ENCODE data around the gene ATP6V1B1.

Gene ATP6V1B1

GRCh38 chr2:70987386-70987785 lies 51.7 kb downstream of the ATP6V1B1 start:
- TF ChIP-seq CTCF (IDR thresholded peaks at IDR 0.05; ENCODE audit: low read depth, low read length) = no peak
- TF ChIP-seq MYC (IDR thresholded peaks at IDR 0.05; ENCODE audit: low read depth, low read length) = no peak
- TF ChIP-seq POLR2A (IDR thresholded peaks at IDR 0.05; ENCODE audit: extremely low read depth, insufficient read length) = no peak
- TF ChIP-seq, protein P1, sequence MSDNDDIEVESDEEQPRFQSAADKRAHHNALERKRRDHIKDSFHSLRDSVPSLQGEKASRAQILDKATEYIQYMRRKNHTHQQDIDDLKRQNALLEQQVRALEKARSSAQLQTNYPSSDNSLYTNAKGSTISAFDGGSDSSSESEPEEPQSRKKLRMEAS (IDR thresholded peaks at IDR 0.05; ENCODE audit: low read depth, low read length) = no peak

GRCh38 chr2:70988151-70988550 lies 52.5 kb downstream of the ATP6V1B1 start:
- H3K4me3 ChIP-seq (ENCODE audit: low read depth, low read length) = no peak overlapping the region
- TF ChIP-seq MYC (IDR thresholded peaks at IDR 0.05; ENCODE audit: low read depth, low read length) (no peak), POLR2A (IDR thresholded peaks at IDR 0.05; ENCODE audit: extremely low read depth, insufficient read length) (no peak), CTCF (IDR thresholded peaks at IDR 0.05; ENCODE audit: low read depth, low read length) (no peak)
- TF ChIP-seq, protein P1 (IDR thresholded peaks at IDR 0.05; ENCODE audit: low read depth, low read length) = no peak
- no peak for DNase-seq (ENCODE audit: low read depth)

More at GRCh38 chr2:70987386-70987785, 51.7 kb downstream of the ATP6V1B1 start:
- no peak overlapping the region for H3K4me3 ChIP-seq (ENCODE audit: low read depth, low read length)
- DNase-seq (ENCODE audit: low read depth) = no peak

- no peak for DNase-seq (ENCODE audit: low read depth)
- TF ChIP-seq POLR2A (IDR thresholded peaks at IDR 0.05; ENCODE audit: extremely low read depth, insufficient read length) (no peak), CTCF (IDR thresholded peaks at IDR 0.05; ENCODE audit: low read depth, low read length) (no peak), MYC (IDR thresholded peaks at IDR 0.05; ENCODE audit: low read depth, low read length) (no peak)
- TF ChIP-seq, protein P1 (IDR thresholded peaks at IDR 0.05; ENCODE audit: low read depth, low read length) = no peak
- no peak overlapping the region for H3K4me3 ChIP-seq (ENCODE audit: low read depth, low read length)
Measured at GRCh38 chr2:70988726-70989648, 53.3 kb downstream of the ATP6V1B1 start.

DNA sequence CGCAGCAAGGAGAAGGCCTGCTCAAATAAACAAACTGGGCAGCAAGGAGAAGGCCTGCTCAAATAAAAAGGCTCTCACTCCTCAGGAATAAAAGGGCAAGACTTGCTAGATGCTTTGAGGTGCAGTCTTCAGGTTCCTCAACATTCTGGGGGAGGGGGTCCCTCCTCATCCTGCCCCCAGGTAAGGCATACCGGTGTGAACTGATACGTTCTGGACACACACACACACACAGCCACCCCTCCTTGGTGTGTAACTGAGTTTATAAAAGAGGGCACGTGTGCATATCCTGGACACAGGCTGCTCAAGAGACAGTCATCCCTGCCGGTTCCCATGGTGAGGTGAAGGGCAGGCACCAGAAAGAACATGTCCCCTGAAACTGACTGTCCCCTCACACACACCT lies 54.5 kb downstream of the ATP6V1B1 start:
- no peak for TF ChIP-seq CTCF (IDR thresholded peaks at IDR 0.05; ENCODE audit: low read depth, low read length)
- TF ChIP-seq, protein P1 (IDR thresholded peaks at IDR 0.05; ENCODE audit: low read depth, low read length) = no peak
- TF ChIP-seq MYC (IDR thresholded peaks at IDR 0.05; ENCODE audit: low read depth, low read length) = no peak
- no peak for TF ChIP-seq POLR2A (IDR thresholded peaks at IDR 0.05; ENCODE audit: extremely low read depth, insufficient read length)
- no peak overlapping the region for H3K4me3 ChIP-seq (ENCODE audit: low read depth, low read length)
- DNase-seq (ENCODE audit: low read depth) = no peak

DNA sequence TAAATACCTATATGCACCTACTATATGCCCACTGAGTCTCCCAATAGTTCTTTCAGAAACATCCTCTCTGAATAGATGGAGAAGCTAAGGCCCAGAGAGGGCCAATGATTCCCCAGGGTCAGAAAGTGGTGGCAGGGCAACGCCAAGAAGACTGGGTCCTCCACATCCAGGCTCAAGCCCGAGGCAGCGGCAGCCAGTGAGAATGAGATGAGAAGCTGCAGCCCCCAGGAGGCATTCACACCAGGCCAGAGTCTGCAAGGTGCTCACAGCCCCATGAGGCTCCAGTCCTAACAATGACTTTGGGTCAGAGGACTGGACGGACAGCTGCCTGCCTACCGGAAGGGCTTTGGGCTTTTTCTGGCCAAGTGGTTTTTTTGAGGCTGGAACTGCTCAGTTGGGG lies 55.4 kb downstream of the ATP6V1B1 start:
- TF ChIP-seq, protein P1 (IDR thresholded peaks at IDR 0.05; ENCODE audit: low read depth, low read length) = no peak
- TF ChIP-seq MYC (IDR thresholded peaks at IDR 0.05; ENCODE audit: low read depth, low read length) (no peak), POLR2A (IDR thresholded peaks at IDR 0.05; ENCODE audit: extremely low read depth, insufficient read length) (no peak), CTCF (IDR thresholded peaks at IDR 0.05; ENCODE audit: low read depth, low read length) (no peak)
- DNase-seq (ENCODE audit: low read depth) = no peak
- no peak overlapping the region for H3K4me3 ChIP-seq (ENCODE audit: low read depth, low read length)

All from NB4 (cell line).